Astrocyte (in vitro differentiated cells and primary cell): Measurements from ENCODE around the gene ERBB2. TPM values are rescaled to one million over a fixed set of nuclear protein-coding genes. Genes with fewer than 3 reads are reported as not detected.

Source experiments
- DNase-seq: peaks from one replicate; pipeline ENCODE4 v3.0.0-alpha.2; 2010; ENCODE audit warnings: low read depth
- FAIRE-seq: peaks from 2 replicates; lab custom pipeline; 2011; peaks lifted over from hg19 to GRCh38; lab: Jason Lieb, UNC
- H2AFZ ChIP-seq: 2 replicates; pipeline ENCODE4 v1.6.0; 2012; ENCODE audit warnings: low read depth, low read length, inconsistent platforms
- H3K27ac ChIP-seq: 2 replicates; pipeline ENCODE4 v1.5.1; 2011; ENCODE audit warnings: low read depth, low read length, inconsistent platforms
- H3K27me3 ChIP-seq: 2 replicates; pipeline ENCODE4 v1.6.0; 2011; ENCODE audit warnings: low read length, inconsistent platforms; ENCODE audit not compliant: insufficient read depth
- H3K36me3 ChIP-seq: 2 replicates; pipeline ENCODE4 v1.5.1; 2011; ENCODE audit warnings: low read length, inconsistent platforms; ENCODE audit not compliant: insufficient read depth
- H3K4me1 ChIP-seq: 2 replicates; pipeline ENCODE4 v1.5.1; 2011; ENCODE audit warnings: low read length, inconsistent platforms; ENCODE audit not compliant: insufficient read depth
- H3K4me2 ChIP-seq: 2 replicates; pipeline ENCODE4 v1.6.0; 2012; ENCODE audit warnings: low read length, inconsistent platforms
- H3K4me3 ChIP-seq: 2 replicates; pipeline ENCODE4 v1.5.1; 2011; ENCODE audit warnings: low read depth, mild to moderate bottlenecking, low read length, inconsistent platforms; ENCODE audit not compliant: insufficient read depth
- H3K79me2 ChIP-seq: 2 replicates; pipeline ENCODE4 v1.6.0; 2012; ENCODE audit warnings: mild to moderate bottlenecking, low read length, inconsistent platforms; ENCODE audit not compliant: insufficient read depth
- H3K9ac ChIP-seq: 2 replicates; pipeline ENCODE4 v1.6.0; 2012; ENCODE audit warnings: mild to moderate bottlenecking, low read length, inconsistent platforms
- H3K9me3 ChIP-seq: 2 replicates; pipeline ENCODE4 v1.5.1; 2012; ENCODE audit warnings: low read depth, mild to moderate bottlenecking, low read length, inconsistent platforms; ENCODE audit not compliant: insufficient read depth
- H4K20me1 ChIP-seq: 2 replicates; pipeline ENCODE4 v1.6.0; 2012; ENCODE audit warnings: low read length, inconsistent platforms; ENCODE audit not compliant: insufficient read depth
- H3K27ac Mint-ChIP-seq: one replicate; pipeline ENCODE4 v1.8.0; 2021; ENCODE audit warnings: mild to moderate bottlenecking, mixed read lengths; ENCODE audit not compliant: unreplicated experiment
- H3K27me3 Mint-ChIP-seq: one replicate; pipeline ENCODE4 v1.8.0; 2021; ENCODE audit warnings: low read depth, mixed read lengths; ENCODE audit not compliant: unreplicated experiment
- H3K36me3 Mint-ChIP-seq: one replicate; pipeline ENCODE4 v1.8.0; 2021; ENCODE audit warnings: low read depth, mixed read lengths; ENCODE audit not compliant: unreplicated experiment
- H3K4me1 Mint-ChIP-seq: one replicate; pipeline ENCODE4 v1.8.0; 2021; ENCODE audit warnings: low read depth, mixed read lengths; ENCODE audit not compliant: unreplicated experiment
- H3K4me3 Mint-ChIP-seq: one replicate; pipeline ENCODE4 v1.8.0; 2021; ENCODE audit warnings: mild to moderate bottlenecking, moderate library complexity, mixed read lengths; ENCODE audit not compliant: unreplicated experiment
- H3K9me3 Mint-ChIP-seq: one replicate; pipeline ENCODE4 v1.8.0; 2021; ENCODE audit warnings: mild to moderate bottlenecking, mixed read lengths; ENCODE audit not compliant: unreplicated experiment
- EZH2 ChIP-seq: IDR thresholded peaks from 2 replicates; pipeline ENCODE4 v1.6.1; 2012; ENCODE audit warnings: mild to moderate bottlenecking, low read length, inconsistent platforms; ENCODE audit not compliant: insufficient read depth
- total RNA-seq: library from RNA; stranded (reverse); gene quantifications from 2 replicates; pipeline ENCODE4 v1.2.1, GENCODE V29; 2021
- TF ChIP-seq, protein P1 (sequence below): IDR thresholded peaks from 2 replicates; pipeline ENCODE4 v1.5.1; 2011; ENCODE audit warnings: low read depth, mild to moderate bottlenecking, inconsistent platforms, low read length, moderate library complexity; ENCODE audit not compliant: insufficient read depth

Gene ERBB2
- total RNA-seq, 1 donor from 2014 or later = 64.0 TPM

DNA sequence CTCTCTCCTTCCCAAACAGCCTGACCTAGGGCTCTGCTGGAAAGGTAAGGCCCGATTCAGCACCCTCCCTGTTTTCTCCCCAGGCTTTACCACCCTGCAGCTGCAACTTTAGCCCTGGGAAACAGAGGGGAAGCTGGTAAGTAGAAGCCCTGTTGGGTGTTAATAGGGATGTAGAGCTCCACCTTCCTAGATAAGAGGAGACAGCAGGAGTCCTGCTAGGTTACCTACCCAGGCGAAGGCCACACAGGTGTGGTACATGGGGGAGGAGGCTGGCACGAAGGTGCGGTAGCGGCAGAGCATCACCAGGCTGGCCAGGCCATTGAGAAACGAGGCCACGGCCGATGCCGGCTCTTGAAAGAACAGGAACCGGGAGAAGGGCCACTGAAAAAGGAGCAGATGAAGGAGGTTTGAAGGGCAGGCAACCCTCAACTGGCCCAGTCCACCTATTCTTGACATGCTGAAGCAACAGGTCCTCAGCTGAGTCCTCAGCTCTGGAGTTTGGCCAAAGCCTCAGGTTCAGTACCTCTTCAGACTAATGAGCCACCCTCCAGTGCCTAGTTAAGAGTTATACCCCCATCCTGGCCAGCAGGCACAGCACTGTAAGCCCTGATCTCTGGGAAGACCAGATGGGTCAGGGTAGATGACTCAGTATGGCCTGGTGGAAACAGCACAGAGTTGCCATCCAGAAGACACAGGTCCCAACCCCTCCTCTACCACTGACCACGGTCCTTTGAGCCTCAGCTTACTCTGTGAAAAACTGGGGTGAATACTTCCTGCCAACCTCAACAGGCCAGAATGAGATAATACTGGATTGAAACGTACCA is 15.3 kb upstream of the ERBB2 start:
- Histone ChIP-seq H3K4me3 (no peak overlapping the region), H2AFZ (no peak overlapping the region), H3K27me3 (no peaks in the 10 kb centered on the region), H3K79me2 (no peaks in the 10 kb centered on the region), H3K36me3 (no peaks in the 10 kb centered on the region), H3K4me1 (peaks cover 8% of the 10 kb centered on the region), H3K9me3 (no peaks in the 10 kb centered on the region), H3K27ac (no peak overlapping the region), H4K20me1 (no peaks in the 10 kb centered on the region), H3K9ac (no peak overlapping the region), H3K4me2 (no peak overlapping the region)
- Mint-ChIP-seq H3K27me3 (peaks cover 3% of the 10 kb centered on the region), H3K4me3 (no peak overlapping the region), H3K9me3 (no peaks in the 10 kb centered on the region), H3K4me1 (peaks cover 8% of the 10 kb centered on the region), H3K36me3 (peaks cover 8% of the 10 kb centered on the region), H3K27ac (no peak overlapping the region)
- no peak for TF ChIP-seq EZH2
- TF ChIP-seq, protein P1, sequence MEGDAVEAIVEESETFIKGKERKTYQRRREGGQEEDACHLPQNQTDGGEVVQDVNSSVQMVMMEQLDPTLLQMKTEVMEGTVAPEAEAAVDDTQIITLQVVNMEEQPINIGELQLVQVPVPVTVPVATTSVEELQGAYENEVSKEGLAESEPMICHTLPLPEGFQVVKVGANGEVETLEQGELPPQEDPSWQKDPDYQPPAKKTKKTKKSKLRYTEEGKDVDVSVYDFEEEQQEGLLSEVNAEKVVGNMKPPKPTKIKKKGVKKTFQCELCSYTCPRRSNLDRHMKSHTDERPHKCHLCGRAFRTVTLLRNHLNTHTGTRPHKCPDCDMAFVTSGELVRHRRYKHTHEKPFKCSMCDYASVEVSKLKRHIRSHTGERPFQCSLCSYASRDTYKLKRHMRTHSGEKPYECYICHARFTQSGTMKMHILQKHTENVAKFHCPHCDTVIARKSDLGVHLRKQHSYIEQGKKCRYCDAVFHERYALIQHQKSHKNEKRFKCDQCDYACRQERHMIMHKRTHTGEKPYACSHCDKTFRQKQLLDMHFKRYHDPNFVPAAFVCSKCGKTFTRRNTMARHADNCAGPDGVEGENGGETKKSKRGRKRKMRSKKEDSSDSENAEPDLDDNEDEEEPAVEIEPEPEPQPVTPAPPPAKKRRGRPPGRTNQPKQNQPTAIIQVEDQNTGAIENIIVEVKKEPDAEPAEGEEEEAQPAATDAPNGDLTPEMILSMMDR = no peak
- FAIRE-seq (no peak), DNase-seq (no peak)

DNA sequence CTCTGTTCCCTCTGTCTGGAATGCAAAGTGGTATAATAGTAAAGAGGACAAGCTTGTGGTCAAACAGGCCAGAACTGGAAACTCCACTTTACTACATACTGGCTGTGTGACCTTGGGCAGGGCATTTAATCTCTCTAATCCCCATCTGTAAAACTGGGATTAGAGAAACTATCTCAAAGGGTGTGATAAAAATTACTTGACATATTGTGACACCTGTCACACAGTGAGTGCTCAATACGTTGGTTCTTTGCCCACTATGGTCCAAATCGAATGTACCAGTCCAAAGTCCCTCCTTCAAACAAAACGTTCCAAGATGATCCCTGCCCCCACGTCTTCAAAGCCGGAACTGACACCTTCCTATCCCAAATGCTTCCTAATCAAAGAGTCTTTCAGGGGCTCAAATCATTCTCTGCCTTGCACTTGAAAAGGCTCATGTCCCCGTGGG is 12.7 kb upstream of the ERBB2 start:
- peak overlapping the region; percentile 92 for H3K4me3 Mint-ChIP-seq
- Histone ChIP-seq H3K4me1 (peaks cover 8% of the 10 kb centered on the region), H3K36me3 (no peaks in the 10 kb centered on the region), H3K9me3 (no peaks in the 10 kb centered on the region), H3K27ac (no peak overlapping the region), H4K20me1 (no peaks in the 10 kb centered on the region), H3K27me3 (no peaks in the 10 kb centered on the region), H3K9ac (no peak overlapping the region), H2AFZ (peak overlapping the region; percentile 89), H3K4me2 (peak overlapping the region; percentile 95), H3K79me2 (no peaks in the 10 kb centered on the region), H3K4me3 (peak overlapping the region; percentile 91)
- H3K9me3 Mint-ChIP-seq = no peaks in the 10 kb centered on the region
- TF ChIP-seq EZH2 = no peak
- TF ChIP-seq, protein P1 = no peak
- no peaks in the 10 kb centered on the region for H3K27me3 Mint-ChIP-seq
- H3K4me1 Mint-ChIP-seq = peaks cover 8% of the 10 kb centered on the region
- peak overlapping the region; percentile 88 for H3K27ac Mint-ChIP-seq
- DNase-seq = no peak
- no peak for FAIRE-seq
- H3K36me3 Mint-ChIP-seq = peaks cover 2% of the 10 kb centered on the region
